ENCODE results near the gene KIF24.
"Not testable (repeated sequence)": the region's sequence is repeated elsewhere in the genome, so short reads cannot be mapped to it uniquely, and the experiment has no call there.

KIF24 gene

GRCh38 chr9:34363619-34364351 is 34.7 kb upstream of the KIF24 start:
- DNase-seq (ENCODE audit: low read depth in 2 of 2): no peak

GRCh38 chr9:34362614-34363214 is 33.6 kb upstream of the KIF24 start:
- DNase-seq (ENCODE audit: low read depth in 2 of 2): no peak

GRCh38 chr9:34352957-34353356 is 23.9 kb upstream of the KIF24 start:
- DNase-seq (ENCODE audit: low read depth in 2 of 2): not testable (repeated sequence)

- not testable (repeated sequence) for DNase-seq (ENCODE audit: low read depth in 2 of 2)
Observed at GRCh38 chr9:34352122-34352652, 23.1 kb upstream of the KIF24 start.

GRCh38 chr9:34349324-34349723 is 20.3 kb upstream of the KIF24 start:
- DNase-seq (ENCODE audit: low read depth in 2 of 2): no peak

- no peak for DNase-seq (ENCODE audit: low read depth in 2 of 2)
Observed at GRCh38 chr9:34347800-34348158, 18.7 kb upstream of the KIF24 start.

GRCh38 chr9:34346873-34347799 is 18.1 kb upstream of the KIF24 start:
- no peak for DNase-seq (ENCODE audit: low read depth in 2 of 2)

- no peak for DNase-seq (ENCODE audit: low read depth in 2 of 2)
Observed at GRCh38 chr9:34343605-34344004, 14.5 kb upstream of the KIF24 start.

- no peak for DNase-seq (ENCODE audit: low read depth in 2 of 2)
Observed at GRCh38 chr9:34343090-34343489, 14.0 kb upstream of the KIF24 start.

GRCh38 chr9:34341659-34342295 is 12.7 kb upstream of the KIF24 start:
- DNase-seq (ENCODE audit: low read depth in 2 of 2): no peak

- DNase-seq (ENCODE audit: low read depth in 2 of 2): no peak
Observed at GRCh38 chr9:34338665-34339385, 9.8 kb upstream of the KIF24 start.

GRCh38 chr9:34338079-34338478 is 9.0 kb upstream of the KIF24 start:
- not testable (repeated sequence) for DNase-seq (ENCODE audit: low read depth in 2 of 2)

- no peak for DNase-seq (ENCODE audit: low read depth in 2 of 2)
Observed at GRCh38 chr9:34337403-34337802, 8.3 kb upstream of the KIF24 start.

- no peak for DNase-seq (ENCODE audit: low read depth in 2 of 2)
Observed at GRCh38 chr9:34335376-34335775, 6.3 kb upstream of the KIF24 start.

GRCh38 chr9:34334916-34335315 is 5.8 kb upstream of the KIF24 start:
- no peak for DNase-seq (ENCODE audit: low read depth in 2 of 2)

- no peak for DNase-seq (ENCODE audit: low read depth in 2 of 2)
Observed at GRCh38 chr9:34334337-34334824, 5.3 kb upstream of the KIF24 start.

- no peak for DNase-seq (ENCODE audit: low read depth in 2 of 2)
Observed at GRCh38 chr9:34333836-34334235, 4.8 kb upstream of the KIF24 start.

- DNase-seq (ENCODE audit: low read depth in 2 of 2): no peak
Observed at GRCh38 chr9:34332076-34332964, 3.3 kb upstream of the KIF24 start.

- no peak for DNase-seq (ENCODE audit: low read depth in 2 of 2)
Observed at GRCh38 chr9:34331196-34331595, 2.1 kb upstream of the KIF24 start.

GRCh38 chr9:34328500-34328986 is 525 bp downstream of the KIF24 start:
- no peak for DNase-seq (ENCODE audit: low read depth in 2 of 2)

All from stimulated activated CD8-positive, alpha-beta memory T cell treated with anti-CD3 and anti-CD28 coated beads, Interleukin-7, amount 100 ng/mL, for 1 hour (primary cell).